GM12878 (cell line): ENCODE data around the gene APOO. TPM values are rescaled to one million over a fixed set of nuclear protein-coding genes. Genes with fewer than 3 reads are reported as not detected.

ENCODE experiments used
- ATAC-seq: fragments of 200-7000 bp; cut with Tn5 transposase; 3 replicates; pipeline ENCODE4 v1.9.1; 2020; ENCODE audit warnings: mild to moderate bottlenecking, moderate library complexity
- BruUV-seq: library from RNA; stranded (reverse); fragments of 400-500 nt; replicated peaks from 2 replicates; lab custom pipeline; 2021; lab: Mats Ljungman, UMichigan
- CTCF ChIA-PET: fragments of 300-600 bp; sonication (Branson Sonifier 250); formaldehyde crosslinking; extraction: SDS; loops from one replicate; lab custom pipeline; 2021; ENCODE audit warnings: inconsistent platforms; lab: Yijun Ruan, JAX
- POLR2A ChIA-PET: fragments of 350-600 bp; formaldehyde crosslinking; extraction: SDS; loops from one replicate; lab custom pipeline; 2021; ENCODE audit warnings: inconsistent platforms; lab: Charles Lee
- RAD21 ChIA-PET: fragments of 300-600 bp; sonication (Branson Sonifier 250); formaldehyde crosslinking; loops from one replicate; lab custom pipeline; 2023; ENCODE audit warnings: antibody characterized with exemption; ENCODE audit not compliant: unreplicated experiment; lab: Charles Lee
- SMC1A ChIA-PET: fragments of 300-600 bp; sonication (Branson Sonifier 250); formaldehyde crosslinking; loops from one replicate; lab custom pipeline; 2023; ENCODE audit not compliant: unreplicated experiment, uncharacterized antibody; lab: Charles Lee
- DNase-seq: peaks from one replicate; pipeline ENCODE4 v3.0.0-alpha.2; 2011; ENCODE audit warnings: low read depth, low spot score
- FAIRE-seq: peaks from 3 replicates; lab custom pipeline; 2011; peaks lifted over from hg19 to GRCh38; lab: Jason Lieb, UNC
- H2AFZ ChIP-seq: 2 replicates; pipeline ENCODE4 v1.6.0; 2011; ENCODE audit warnings: low read depth, low read length, control low read depth; ENCODE audit not compliant: control insufficient read depth
- H3K27ac ChIP-seq: 2 replicates; pipeline ENCODE4 v1.5.1; 2011; ENCODE audit warnings: control low read depth; ENCODE audit not compliant: control insufficient read depth, insufficient read depth
- H3K27me3 ChIP-seq, 2 experiments: replicated peaks in 1 of 2; 2 replicates each; pipeline versions ENCODE4 v1.6.0 to v1.6.1; 2011; ENCODE audit warnings: low read length in 1 of 2; ENCODE audit not compliant: control insufficient read depth in 2 of 2, insufficient read depth in 2 of 2
- H3K36me3 ChIP-seq, 2 experiments: 2 replicates each; pipeline ENCODE4 v1.5.1; 2011; ENCODE audit warnings: low read length in 1 of 2; ENCODE audit not compliant: control insufficient read depth in 2 of 2, insufficient read depth in 2 of 2
- H3K4me1 ChIP-seq: 2 replicates; pipeline ENCODE4 v1.6.1; 2011; ENCODE audit warnings: mild to moderate bottlenecking, low read length, moderate library complexity, mixed read lengths; ENCODE audit not compliant: control insufficient read depth, insufficient read depth
- H3K4me2 ChIP-seq: 2 replicates; pipeline ENCODE4 v1.6.0; 2011; ENCODE audit warnings: control low read depth; ENCODE audit not compliant: control insufficient read depth, insufficient read depth
- H3K4me3 ChIP-seq: fragments of 200-600 bp; sonication (generic); 2 replicates; pipeline ENCODE4 v1.5.1; 2016
- H3K79me2 ChIP-seq: 2 replicates; pipeline ENCODE4 v1.6.0; 2011; ENCODE audit warnings: low read length; ENCODE audit not compliant: control insufficient read depth, insufficient read depth
- H3K9ac ChIP-seq: 2 replicates; pipeline ENCODE4 v1.8.0; 2011; ENCODE audit warnings: low read length, control low read depth, mixed read lengths; ENCODE audit not compliant: control insufficient read depth, insufficient read depth
- H3K9me3 ChIP-seq: replicated peaks from 3 replicates; pipeline ENCODE4 v1.5.1; 2011; ENCODE audit warnings: mild to moderate bottlenecking, low read length; ENCODE audit not compliant: control insufficient read depth, insufficient read depth
- H4K20me1 ChIP-seq: 2 replicates; pipeline ENCODE4 v1.6.0; 2011; ENCODE audit not compliant: control insufficient read depth, insufficient read depth
- CBX3 ChIP-seq: fragments of 200-600 bp; sonication (generic); IDR thresholded peaks from 2 replicates; pipeline ENCODE4 v1.6.1; 2016; ENCODE audit warnings: low read depth, borderline replicate concordance
- CTCF ChIP-seq, 3 experiments: IDR thresholded peaks in 2 of 3; conservative IDR thresholded peaks in 1 of 3; 2 replicates each; pipeline ENCODE4 v1.5.1; 2011; ENCODE audit warnings: low read depth in 3 of 3, low read length in 3 of 3, mild to moderate bottlenecking in 3 of 3, control low read depth in 2 of 3, moderate library complexity in 2 of 3, inconsistent platforms in 1 of 3, mixed read lengths in 1 of 3; ENCODE audit not compliant: control insufficient read depth in 2 of 3, insufficient read depth in 1 of 3; ENCODE audit errors: extremely low read depth in 1 of 3
- FOS ChIP-seq: IDR thresholded peaks from 3 replicates; pipeline ENCODE4 v1.6.1; 2011; ENCODE audit warnings: borderline replicate concordance; ENCODE audit not compliant: insufficient read length; ENCODE audit errors: extremely low read depth
- IKZF1 ChIP-seq: fragments of 450-650 bp; conservative IDR thresholded peaks from 2 replicates; pipeline ENCODE4 v1.6.1; 2017; ENCODE audit warnings: antibody characterized with exemption, mild to moderate bottlenecking
- IKZF2 ChIP-seq, 2 experiments: fragments of 450-650 bp; IDR thresholded peaks; 2 replicates each; pipeline ENCODE4 v1.6.1; 2017; ENCODE audit warnings: mild to moderate bottlenecking in 2 of 2, moderate library complexity in 2 of 2
- LARP7 ChIP-seq: fragments of 450-650 bp; IDR thresholded peaks from 2 replicates; pipeline ENCODE4 v1.6.1; 2017; ENCODE audit warnings: mild to moderate bottlenecking
- MEF2A ChIP-seq: IDR thresholded peaks from 2 replicates; pipeline ENCODE4 v1.6.1; 2011; ENCODE audit warnings: low read depth, mild to moderate bottlenecking, low read length, moderate library complexity; ENCODE audit not compliant: insufficient read depth
- RAD21 ChIP-seq: IDR thresholded peaks from 2 replicates; pipeline ENCODE4 v1.6.1; 2011; ENCODE audit warnings: mild to moderate bottlenecking, low read depth, low read length, moderate library complexity; ENCODE audit not compliant: insufficient read depth
- SMAD1 ChIP-seq: fragments of 450-650 bp; IDR thresholded peaks from 2 replicates; pipeline ENCODE4 v1.6.1; 2018; ENCODE audit warnings: mild to moderate bottlenecking, low read depth; ENCODE audit not compliant: partially characterized antibody
- SMAD5 ChIP-seq: IDR thresholded peaks from 2 replicates; pipeline ENCODE4 v1.6.1; 2016; ENCODE audit warnings: antibody characterized with exemption, low read depth
- SMC3 ChIP-seq: IDR thresholded peaks from 2 replicates; pipeline ENCODE4 v1.6.1; 2011; ENCODE audit warnings: low read length, improper control_type of control experiment, borderline replicate concordance
- TAF1 ChIP-seq: IDR thresholded peaks from 2 replicates; pipeline ENCODE4 v1.6.1; 2011; ENCODE audit warnings: mild to moderate bottlenecking, low read depth, low read length, borderline replicate concordance
- USF2 ChIP-seq: IDR thresholded peaks from 2 replicates; pipeline ENCODE4 v1.6.1; 2011; ENCODE audit warnings: low read depth, low read length, improper control_type of control experiment, borderline replicate concordance
- YY1 ChIP-seq: IDR thresholded peaks from 2 replicates; pipeline ENCODE4 v1.6.1; 2011; ENCODE audit warnings: low read depth, mild to moderate bottlenecking, low read length
- ZBTB40 ChIP-seq: fragments of 450-650 bp; IDR thresholded peaks from 2 replicates; pipeline ENCODE4 v1.6.1; 2016; ENCODE audit warnings: mild to moderate bottlenecking, moderate library complexity, borderline replicate concordance
- WGBS: methylation state at CpG from one replicate; pipeline ENCODE4 v1.1.6; 2016; ENCODE audit warnings: low lambda C conversion rate; ENCODE audit not compliant: insufficient replicate concordance, insufficient coverage; ENCODE audit errors: missing lambda C conversion rate; 5-methylcytosine and 5-hydroxymethylcytosine counted together
- in situ Hi-C: fragments of 300-500 bp; cut with MboI; formaldehyde crosslinking; loops from 9 replicates; pipeline ENCODE4 v1.14.3; 2018; ENCODE audit warnings: mixed read lengths
- intact Hi-C: fragments of 100-400 bp; cut with micrococcal nuclease; formaldehyde crosslinking; loops from one replicate; pipeline ENCODE4 v1.14.2; 2022; ENCODE audit not compliant: unreplicated experiment
- polyA plus RNA-seq, 11 experiments: library from polyadenylated mRNA; depleted of rRNA in 4 of 11; unstranded in 6 of 11; stranded (reverse) in 5 of 11; fragments of >200 nt; fragmentation: Nextera tagmentation in 4 of 11; fragmentation: Illumina TruSeq in 1 of 11; extraction: Ambion mirVana in 4 of 11; extraction: Trizol in 1 of 11; gene quantifications; 1 replicate in 1 of 11; 2 replicates in 10 of 11; pipeline versions ENCODE4 v1.2.1 to v1.2.3, GENCODE V29; 2011 to 2016; ENCODE audit warnings: inconsistent platforms in 2 of 11, missing spikeins in 2 of 11, low read depth in 1 of 11
- total RNA-seq, 4 experiments: library from RNA; depleted of rRNA in 3 of 4; stranded (reverse); fragments of >200 nt in 3 of 4; fragmentation: Illumina TruSeq in 1 of 4; extraction: Trizol in 1 of 4; gene quantifications; 2 replicates each; pipeline versions ENCODE4 v1.2.1 to v1.2.3, GENCODE V29; 2013 to 2021

APOO gene
- total and polyA plus RNA-seq, 10 of the 15 experiments (the other 5 are each of a cell fraction or from before 2014, with no cell fraction given) = 20.7 to 68.7 (median 35.5) TPM

- Histone ChIP-seq H3K4me3 (no peak overlapping the region), H3K27me3 (no peaks in the 10 kb centered on the region), H4K20me1 (no peaks in the 10 kb centered on the region), H3K36me3 (no peaks in the 10 kb centered on the region), H3K79me2 (peaks cover 6% of the 10 kb centered on the region), H3K4me1 (peaks cover 12% of the 10 kb centered on the region), H3K27ac (peak overlapping the region; percentile 6; the same call in 1 of the 2 replicates), H3K9me3 (no peaks in the 10 kb centered on the region), H3K4me2 (0 out of 2 replicates have a peak overlapping the region, but pooled peaks have one; percentile 65), H3K9ac (no peak overlapping the region), H2AFZ (no peak overlapping the region)
- intact Hi-C loops (loop anchor here (1.0 kb wide), 3 partner anchors 119 to 208 kb away; partner anchors contain the start of gene SAT1), in situ Hi-C loops (loop anchor here (5.0 to 10.0 kb wide), 4 partner anchors 120 to 1918 kb away; partner anchors contain the start of gene SAT1)
- no peak for DNase-seq
- ATAC-seq = peak; percentile 36
- RAD21 ChIA-PET = interaction anchor here (0.6 to 4.5 kb wide), 35 partner anchors 13 to 1917 kb away, joined by 3 to 96 read pairs (median 4); partner anchors contain the start of genes ACOT9, EIF2S3 and SAT1
- CTCF ChIA-PET = interaction anchor here (0.6 to 5.7 kb wide), 48 partner anchors 14 to 1917 kb away, joined by 3 to 154 read pairs (median 6); partner anchors contain the start of genes ACOT9, EIF2S3 and SAT1
- FAIRE-seq = peak; percentile 13
- no TSS peak for BruUV-seq
- POLR2A ChIA-PET = interaction anchor here (0.5 to 3.1 kb wide), 10 partner anchors 41 to 235 kb away, joined by 3 to 26 read pairs (median 4); partner anchors contain the start of genes ACOT9, PRDX4 and SAT1
- SMC1A ChIA-PET = interaction anchor here (0.8 to 3.3 kb wide), 31 partner anchors 13 to 1917 kb away, joined by 3 to 82 read pairs (median 7); partner anchors contain the start of genes ACOT9, EIF2S3, PRDX4 and SAT1
- WGBS = 20% methylated on average over 2 of the region's 2 CpGs
- TF ChIP-seq LARP7 (no peak), MEF2A (no peak), IKZF2 (IDR thresholded peaks at IDR 0.05) (peak in 1 of 2 experiments; percentile 26; a peak in 1 of 4 replicates), SMC3 (peak; percentile 54; the same call in 1 of the 2 replicates), USF2 (no peak), SMAD5 (no peak), ZBTB40 (no peak), CTCF (IDR thresholded peaks at IDR 0.05 in 2 of 3, conservative IDR thresholded peaks at IDR 0.05 in 1 of 3; ENCODE audit: control insufficient read depth in 2 of 3, extremely low read depth in 1 of 3, insufficient read depth in 1 of 3, low read depth in 3 of 3, low read length in 3 of 3) (peak; percentile 35 to 73 (median 49); a peak in 5 of 6 replicates), CBX3 (no peak), RAD21 (peak; percentile 67), YY1 (no peak), TAF1 (no peak), IKZF1 (peak; percentile 34; the same call in 1 of the 2 replicates), FOS (no peak), SMAD1 (no peak)
Observed at GRCh38 chrX:23902419-23902818, 5.3 kb downstream of the APOO start.
